Tibial nerve (tissue), 4 donors: ENCODE measurements around the gene BCAT1. TPM values are rescaled to one million over a fixed set of nuclear protein-coding genes. Genes with fewer than 3 reads are reported as not detected.
"Not testable (repeated sequence)": the region's sequence is repeated elsewhere in the genome, so short reads cannot be mapped to it uniquely, and the experiment has no call there.

ENCODE experiments used
- DNase-seq, 2 donors: peaks; one replicate each; pipeline ENCODE4 v3.0.0-alpha.2; 2019; ENCODE audit warnings: low spot score in 2 of 2
- H3K27ac ChIP-seq, 4 donors: fragments of 200-600 bp; sonication (generic) in 3 of 4; one replicate each; pipeline ENCODE4 v1.5.1; 2017 to 2019; ENCODE audit warnings: mild to moderate bottlenecking in 1 of 4
- H3K27me3 ChIP-seq, 2 donors: fragments of 200-600 bp; sonication (generic) in 1 of 2; one replicate each; pipeline versions ENCODE4 v1.5.1 to v1.6.0; 2017 to 2019
- H3K36me3 ChIP-seq, 3 donors: fragments of 200-600 bp; sonication (generic); one replicate each; pipeline ENCODE4 v1.5.1; 2018 to 2019
- H3K4me1 ChIP-seq, 4 donors: fragments of 200-600 bp; sonication (generic) in 3 of 4; one replicate each; pipeline ENCODE4 v1.5.1; 2017 to 2019
- H3K4me3 ChIP-seq, 4 donors: fragments of 200-600 bp; sonication (generic) in 3 of 4; one replicate each; pipeline ENCODE4 v1.5.1; 2017 to 2019; ENCODE audit warnings: mild to moderate bottlenecking in 1 of 4, moderate library complexity in 1 of 4
- H3K9me3 ChIP-seq, 4 donors: fragments of 200-600 bp; sonication (generic) in 3 of 4; one replicate each; pipeline ENCODE4 v1.5.1; 2017 to 2019
- EP300 ChIP-seq, 2 donors: sonication (generic); formaldehyde crosslinking; IDR thresholded peaks; one replicate each; pipeline ENCODE4 v1.6.1; 2017; ENCODE audit warnings: antibody characterized with exemption in 2 of 2, mild to moderate bottlenecking in 1 of 2
- POLR2A ChIP-seq, 2 donors: fragments of 450-650 bp; IDR thresholded peaks; one replicate each; pipeline ENCODE4 v1.6.1; 2017; ENCODE audit warnings: antibody characterized with exemption in 2 of 2, mild to moderate bottlenecking in 2 of 2, moderate library complexity in 2 of 2
- WGBS, 2 donors: methylation state at CpG; one replicate each; pipeline ENCODE4 v1.1.5; 2018; 5-methylcytosine and 5-hydroxymethylcytosine counted together
- total RNA-seq, 4 donors: library from RNA; depleted of rRNA; stranded (reverse); fragments of >200 nt; gene quantifications; one replicate each; pipeline ENCODE4 v1.1.0, GENCODE V29; 2016
- TF ChIP-seq, protein P1 (sequence below), 5 experiments: fragments of 200-600 bp in 3 of 5; fragments of 450-650 bp in 2 of 5; sonication (generic) in 3 of 5; IDR thresholded peaks; one replicate each; pipeline ENCODE4 v1.5.1; 2016 to 2019; ENCODE audit warnings: antibody characterized with exemption in 5 of 5, mild to moderate bottlenecking in 3 of 5, moderate library complexity in 2 of 5

The BCAT1 gene
- total RNA-seq, 4 donors from 2014 or later = 17.8 to 41.1 (median 35.0) TPM

DNA sequence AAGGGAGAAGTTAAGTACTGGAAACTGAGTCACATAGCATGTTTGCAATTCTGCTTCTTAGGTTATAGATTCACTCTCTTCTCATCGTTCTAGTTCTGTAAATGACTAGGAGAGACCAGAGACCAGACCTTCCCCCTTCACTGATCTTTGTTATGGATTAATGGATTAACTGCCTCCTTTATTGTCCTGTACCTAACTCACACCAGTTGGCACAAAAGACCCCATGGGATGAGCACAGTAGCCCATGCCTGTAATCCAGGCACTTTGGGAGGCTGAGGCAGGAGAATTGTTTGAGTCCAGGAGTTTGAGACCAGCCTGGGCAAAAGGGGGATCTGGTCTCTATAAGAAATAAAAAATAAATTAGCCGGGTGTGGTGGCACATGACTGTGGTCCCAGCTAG, 20.8 kb downstream of the BCAT1 start:
- 73 to 78% methylated on average over 2 of the region's 2 CpGs for WGBS, 2 donors
- H3K36me3 ChIP-seq = no peaks in the 10 kb centered on the region
- no peak overlapping the region for H3K27ac ChIP-seq
- no peaks in the 10 kb centered on the region for H3K27me3 ChIP-seq
- no peaks in the 10 kb centered on the region for H3K9me3 ChIP-seq
- H3K4me1 ChIP-seq = no peaks in the 10 kb centered on the region
- DNase-seq = no peak
- TF ChIP-seq, protein P1, sequence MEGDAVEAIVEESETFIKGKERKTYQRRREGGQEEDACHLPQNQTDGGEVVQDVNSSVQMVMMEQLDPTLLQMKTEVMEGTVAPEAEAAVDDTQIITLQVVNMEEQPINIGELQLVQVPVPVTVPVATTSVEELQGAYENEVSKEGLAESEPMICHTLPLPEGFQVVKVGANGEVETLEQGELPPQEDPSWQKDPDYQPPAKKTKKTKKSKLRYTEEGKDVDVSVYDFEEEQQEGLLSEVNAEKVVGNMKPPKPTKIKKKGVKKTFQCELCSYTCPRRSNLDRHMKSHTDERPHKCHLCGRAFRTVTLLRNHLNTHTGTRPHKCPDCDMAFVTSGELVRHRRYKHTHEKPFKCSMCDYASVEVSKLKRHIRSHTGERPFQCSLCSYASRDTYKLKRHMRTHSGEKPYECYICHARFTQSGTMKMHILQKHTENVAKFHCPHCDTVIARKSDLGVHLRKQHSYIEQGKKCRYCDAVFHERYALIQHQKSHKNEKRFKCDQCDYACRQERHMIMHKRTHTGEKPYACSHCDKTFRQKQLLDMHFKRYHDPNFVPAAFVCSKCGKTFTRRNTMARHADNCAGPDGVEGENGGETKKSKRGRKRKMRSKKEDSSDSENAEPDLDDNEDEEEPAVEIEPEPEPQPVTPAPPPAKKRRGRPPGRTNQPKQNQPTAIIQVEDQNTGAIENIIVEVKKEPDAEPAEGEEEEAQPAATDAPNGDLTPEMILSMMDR (IDR thresholded peaks at IDR 0.05) = no peak
- TF ChIP-seq EP300 (IDR thresholded peaks at IDR 0.05) = no peak
- TF ChIP-seq POLR2A (IDR thresholded peaks at IDR 0.05) = no peak
- H3K4me3 ChIP-seq = no peak overlapping the region

DNA sequence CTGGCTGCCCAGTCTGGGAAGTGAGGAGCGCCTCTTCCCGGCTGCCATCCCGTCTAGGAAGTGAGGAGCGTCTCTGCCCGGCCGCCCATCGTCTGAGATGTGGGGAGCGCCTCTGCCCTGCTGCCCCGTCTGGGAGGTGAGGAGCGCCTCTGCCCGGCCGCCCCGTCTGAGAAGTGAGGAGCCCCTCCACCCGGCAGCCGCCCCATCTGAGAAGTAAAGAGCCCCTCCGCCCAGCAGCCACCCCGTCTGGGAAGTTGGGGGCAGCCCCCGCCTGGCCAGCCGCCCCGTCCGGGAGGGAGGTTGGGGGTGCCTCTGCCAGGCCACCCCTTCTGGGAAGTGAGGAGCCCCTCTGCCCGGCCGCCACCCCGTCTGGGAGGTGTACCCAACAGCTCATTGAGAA, 22.8 kb downstream of the BCAT1 start:
- DNase-seq, H3K27me3 ChIP-seq: not testable (repeated sequence)
- WGBS, 2 donors = 92 to 99% methylated on average over 10 to 20 of the region's 24 CpGs

DNA sequence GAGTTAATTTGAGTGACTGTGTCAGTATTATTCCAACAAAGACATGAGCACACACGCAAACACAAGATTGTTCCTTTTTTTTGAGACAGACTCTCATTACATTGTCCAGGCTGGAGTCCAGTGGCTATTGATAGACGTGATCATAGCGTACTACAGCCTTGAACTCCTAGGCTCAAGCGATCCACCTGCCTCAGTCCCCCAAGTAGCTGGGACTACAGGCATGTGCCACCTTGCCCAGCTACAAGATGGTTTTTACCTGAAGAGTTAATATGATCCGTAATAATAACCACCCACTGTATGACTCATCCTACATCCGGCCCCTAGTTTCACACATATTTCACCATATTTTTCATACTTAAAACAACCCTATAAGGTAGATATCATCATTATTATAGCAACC, 26.8 kb downstream of the BCAT1 start:
- Histone ChIP-seq H3K27me3 (no peaks in the 10 kb centered on the region), H3K27ac (no peak overlapping the region), H3K9me3 (no peaks in the 10 kb centered on the region), H3K4me1 (no peaks in the 10 kb centered on the region), H3K36me3 (no peaks in the 10 kb centered on the region), H3K4me3 (no peak overlapping the region)
- DNase-seq = no peak
- TF ChIP-seq, protein P1 (IDR thresholded peaks at IDR 0.05) = no peak
- no peak for TF ChIP-seq POLR2A (IDR thresholded peaks at IDR 0.05)
- no peak for TF ChIP-seq EP300 (IDR thresholded peaks at IDR 0.05)
- 72 to 77% methylated on average over 6 of the region's 6 CpGs for WGBS, 2 donors

More for the DNA sequence above, 22.8 kb downstream of the BCAT1 start:
- not testable (repeated sequence) for H3K4me3 ChIP-seq, H3K9me3 ChIP-seq, H3K36me3 ChIP-seq, H3K4me1 ChIP-seq, H3K27ac ChIP-seq

DNA sequence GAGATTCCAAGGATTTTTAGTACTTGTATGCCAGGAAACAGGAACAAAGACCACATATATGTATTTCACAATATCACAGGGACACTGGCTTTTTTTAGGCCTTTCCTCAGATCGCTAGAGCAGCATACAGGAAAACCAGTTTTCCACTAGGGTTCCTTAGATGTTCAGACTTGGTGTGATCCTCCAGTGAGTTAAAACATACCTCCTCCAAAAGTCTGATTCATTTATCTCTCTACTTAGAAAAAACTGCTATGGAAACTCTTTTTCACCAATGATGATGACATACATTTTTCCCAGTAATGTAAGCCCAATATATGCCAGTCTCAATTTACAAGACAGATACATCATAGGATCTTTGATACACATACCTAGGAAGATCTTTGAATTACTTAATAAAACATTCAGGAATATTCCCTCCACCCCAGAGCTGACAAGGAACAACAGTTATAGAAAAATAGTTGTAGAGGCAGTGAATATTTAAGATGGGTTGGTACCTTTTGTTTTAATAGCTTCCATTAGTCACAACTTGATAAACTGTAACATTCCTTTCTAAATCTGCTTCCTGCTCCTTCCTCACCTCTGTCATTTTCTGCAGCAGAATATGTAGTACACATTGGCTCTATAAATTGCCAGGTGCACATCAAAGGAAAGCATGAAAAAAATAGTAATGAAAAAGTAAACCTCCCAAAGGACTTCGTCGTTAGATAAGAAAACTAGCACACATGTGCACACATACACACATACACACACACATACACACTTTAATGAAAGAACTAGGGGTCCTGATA, 27.5 kb downstream of the BCAT1 start:
- DNase-seq = no peak
- no peaks in the 10 kb centered on the region for H3K36me3 ChIP-seq
- no peaks in the 10 kb centered on the region for H3K9me3 ChIP-seq
- WGBS, 2 donors = 74 to 78% methylated on average over 3 of the region's 3 CpGs
- H3K4me3 ChIP-seq = no peak overlapping the region
- no peaks in the 10 kb centered on the region for H3K27me3 ChIP-seq
- TF ChIP-seq, protein P1 (IDR thresholded peaks at IDR 0.05) = no peak
- no peak for TF ChIP-seq POLR2A (IDR thresholded peaks at IDR 0.05)
- TF ChIP-seq EP300 (IDR thresholded peaks at IDR 0.05) = no peak
- no peaks in the 10 kb centered on the region for H3K4me1 ChIP-seq
- H3K27ac ChIP-seq = no peak overlapping the region

DNA sequence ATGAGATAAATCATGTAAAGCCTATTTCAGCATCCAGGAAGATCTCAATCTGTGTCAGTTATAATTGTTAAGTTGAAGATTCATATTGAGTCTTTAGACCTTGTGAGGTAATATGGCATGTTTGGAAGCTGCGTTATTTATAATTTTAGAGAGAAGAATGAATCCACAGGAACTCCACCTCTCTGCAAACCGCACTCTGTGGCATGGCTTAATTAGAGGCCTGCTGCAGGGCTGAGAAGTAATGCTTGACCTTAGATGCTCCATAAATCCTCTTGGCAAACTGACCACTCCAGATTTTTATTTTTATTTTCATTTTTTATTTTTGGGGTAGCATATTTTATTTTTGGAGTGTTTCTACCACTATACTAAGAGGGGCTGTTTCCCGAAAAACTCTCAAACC, 28.8 kb downstream of the BCAT1 start:
- no peak for DNase-seq
- Histone ChIP-seq H3K27me3 (no peaks in the 10 kb centered on the region), H3K27ac (no peak overlapping the region), H3K4me3 (no peak overlapping the region), H3K4me1 (no peaks in the 10 kb centered on the region), H3K9me3 (no peaks in the 10 kb centered on the region), H3K36me3 (no peaks in the 10 kb centered on the region)
- 73 to 84% methylated on average over 3 of the region's 3 CpGs for WGBS, 2 donors
- TF ChIP-seq EP300 (IDR thresholded peaks at IDR 0.05) (no peak), POLR2A (IDR thresholded peaks at IDR 0.05) (no peak)
- TF ChIP-seq, protein P1 (IDR thresholded peaks at IDR 0.05) = no peak
